GM12878 (cell line): ENCODE data around the gene HMGXB3.

ENCODE experiments used
- CREB1 ChIP-seq: IDR thresholded peaks from 2 replicates; pipeline ENCODE4 v1.6.1; 2012; ENCODE audit warnings: low read depth, mild to moderate bottlenecking, inconsistent platforms
- CTCF ChIP-seq, 3 experiments: IDR thresholded peaks in 2 of 3; conservative IDR thresholded peaks in 1 of 3; 2 replicates each; pipeline ENCODE4 v1.5.1; 2011; ENCODE audit warnings: low read depth in 3 of 3, low read length in 3 of 3, mild to moderate bottlenecking in 3 of 3, control low read depth in 2 of 3, moderate library complexity in 2 of 3, inconsistent platforms in 1 of 3, mixed read lengths in 1 of 3; ENCODE audit not compliant: control insufficient read depth in 2 of 3, insufficient read depth in 1 of 3; ENCODE audit errors: extremely low read depth in 1 of 3

GRCh38 chr5:149999866-150000255 is 678 bp upstream of the HMGXB3 start:
- TF ChIP-seq CTCF (IDR thresholded peaks at IDR 0.05 in 2 of 3, conservative IDR thresholded peaks at IDR 0.05 in 1 of 3; ENCODE audit: control insufficient read depth in 2 of 3, extremely low read depth in 1 of 3, insufficient read depth in 1 of 3, low read depth in 3 of 3, low read length in 3 of 3) (no peak), CREB1 (no peak)
